Activated CD4-positive, alpha-beta memory T cell treated with anti-CD3 and anti-CD28 coated beads, Interleukin-2, amount 10 ng/mL, durations not matched to agents 7 days and 5 days (primary cell): ENCODE data around the gene PCNA. TPM values are rescaled to one million over a fixed set of nuclear protein-coding genes. Genes with fewer than 3 reads are reported as not detected.

Source experiments
- CTCF ChIA-PET: fragments of 350-600 bp; sonication (Branson Sonifier 250); formaldehyde crosslinking; loops from one replicate; lab custom pipeline; 2021; ENCODE audit warnings: antibody characterized with exemption, inconsistent platforms; lab: Charles Lee
- POLR2A ChIA-PET: fragments of 350-600 bp; sonication (Branson Sonifier 250); formaldehyde crosslinking; loops from one replicate; lab custom pipeline; 2021; ENCODE audit warnings: antibody characterized with exemption; lab: Charles Lee
- DNase-seq: peaks from one replicate; pipeline ENCODE4 v3.0.0-alpha.2; 2020
- H3K27ac Mint-ChIP-seq: one replicate; pipeline ENCODE4 v1.8.0; 2021; ENCODE audit warnings: mild to moderate bottlenecking, mixed read lengths
- H3K27me3 Mint-ChIP-seq: one replicate; pipeline ENCODE4 v1.8.0; 2021; ENCODE audit warnings: mixed read lengths
- H3K36me3 Mint-ChIP-seq: one replicate; pipeline ENCODE4 v1.8.0; 2021; ENCODE audit warnings: low read depth, mixed read lengths
- H3K4me1 Mint-ChIP-seq: one replicate; pipeline ENCODE4 v1.8.0; 2021; ENCODE audit warnings: mixed read lengths
- H3K4me3 Mint-ChIP-seq: one replicate; pipeline ENCODE4 v1.8.0; 2021; ENCODE audit warnings: mild to moderate bottlenecking, mixed read lengths
- H3K9me3 Mint-ChIP-seq: one replicate; pipeline ENCODE4 v1.8.0; 2021; ENCODE audit warnings: mixed read lengths
- total RNA-seq, 2 experiments: library from RNA; stranded (reverse); gene quantifications; one replicate each; pipeline ENCODE4 v1.2.3, GENCODE V29; 2021

Gene PCNA
- total RNA-seq, 2 experiments from 2014 or later, result 413 to 415 TPM

DNA sequence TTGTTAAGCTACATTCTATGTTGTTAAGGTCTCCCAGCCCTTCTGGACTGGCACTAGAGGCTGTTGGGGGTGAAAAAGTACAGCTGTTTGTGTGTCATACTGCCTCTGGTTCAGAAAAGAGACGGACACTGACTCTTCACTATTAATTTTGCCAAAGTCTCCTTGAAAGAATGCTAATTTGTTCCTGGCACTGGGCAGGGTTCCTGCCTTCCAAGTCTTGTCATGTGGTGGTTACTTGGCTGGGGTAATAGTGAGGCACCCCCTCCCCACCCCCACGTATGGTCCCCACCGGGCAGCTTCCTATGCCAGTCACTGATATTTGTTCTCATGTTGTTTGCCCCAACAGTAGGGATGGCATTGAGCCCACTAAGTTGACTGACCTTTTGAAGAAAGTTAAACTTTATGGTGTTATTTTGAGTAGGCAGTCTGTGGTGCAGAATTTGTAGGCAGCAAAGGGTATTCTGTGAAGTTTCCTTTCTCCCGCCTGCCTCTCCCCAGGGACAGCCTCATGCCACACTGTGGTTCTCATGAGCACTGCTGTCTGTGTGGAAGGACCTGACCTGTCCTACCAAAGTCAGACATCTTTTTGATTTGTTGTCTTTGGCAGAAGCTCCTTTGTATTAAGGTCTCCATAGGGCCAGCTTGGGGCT lies 15.7 kb upstream of the PCNA start:
- Mint-ChIP-seq H3K4me1 (peaks cover 21% of the 10 kb centered on the region), H3K36me3 (peaks cover 26% of the 10 kb centered on the region), H3K27ac (peak overlapping the region; percentile 18), H3K4me3 (no peak overlapping the region), H3K27me3 (no peaks in the 10 kb centered on the region), H3K9me3 (no peaks in the 10 kb centered on the region)
- ChIA-PET POLR2A (interaction anchor here (2.6 kb wide), 1 partner anchor 16 kb away, joined by 7 read pairs; the partner anchor contains the start of gene PCNA), CTCF (interaction anchor here (2.1 kb wide), 1 partner anchor 9 kb away, joined by 6 read pairs; the partner anchor contains the start of gene CDS2)
- no peak for DNase-seq

DNA sequence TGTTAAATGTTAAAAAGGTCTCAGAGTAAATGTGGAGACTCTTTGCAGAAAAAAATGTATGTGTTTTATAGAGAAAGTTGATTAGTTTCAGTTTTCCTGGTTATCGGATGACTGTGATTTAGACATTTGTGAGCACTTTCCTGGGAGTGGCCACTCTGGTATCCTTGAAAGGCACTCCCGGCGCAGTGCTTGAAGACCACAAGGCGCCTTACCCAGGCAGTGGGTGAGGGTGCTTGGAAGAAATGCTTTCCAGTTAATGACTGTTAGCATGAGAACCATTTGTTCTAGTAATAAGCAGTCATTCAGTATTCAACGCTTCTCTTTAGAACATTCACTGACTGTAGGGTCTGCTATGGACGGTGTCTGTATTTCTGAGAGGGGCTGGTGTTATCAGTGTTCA lies 14.2 kb upstream of the PCNA start:
- Mint-ChIP-seq H3K27me3 (no peaks in the 10 kb centered on the region), H3K4me3 (no peak overlapping the region), H3K4me1 (peaks cover 18% of the 10 kb centered on the region), H3K36me3 (peaks cover 25% of the 10 kb centered on the region), H3K9me3 (no peaks in the 10 kb centered on the region), H3K27ac (no peak overlapping the region)
- ChIA-PET CTCF (interaction anchor here (1.6 to 3.1 kb wide), 4 partner anchors 7 to 77 kb away, joined by 4 to 12 read pairs (median 6); partner anchors contain the start of genes CDS2 and PCNA), POLR2A (interaction anchor here (1.2 kb wide), 1 partner anchor 14 kb away, joined by 4 read pairs; the partner anchor contains the start of gene PCNA)
- no peak for DNase-seq

DNA sequence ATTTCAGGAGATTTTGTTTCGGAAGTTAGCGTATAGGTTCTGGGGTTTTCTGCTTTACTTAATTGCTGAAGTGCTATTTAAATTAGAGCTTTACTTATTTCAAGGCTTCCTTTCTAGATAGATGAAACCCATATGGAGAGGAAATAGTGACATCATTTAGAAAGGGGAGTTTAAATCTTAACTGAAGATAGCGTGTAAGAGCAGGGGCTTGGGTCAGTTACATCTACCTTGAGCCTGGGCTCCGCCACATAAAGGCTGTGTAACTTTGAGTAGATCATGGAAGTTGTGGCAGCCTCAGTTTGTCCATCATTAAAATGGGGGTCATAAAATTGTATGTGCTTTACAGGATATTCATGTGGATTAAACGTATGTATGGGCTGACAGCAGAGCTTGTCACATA lies 11.7 kb upstream of the PCNA start:
- POLR2A ChIA-PET, result interaction anchor here (1.4 to 2.0 kb wide), 2 partner anchors 12 to 15 kb away, joined by 4 to 9 read pairs; partner anchors contain the start of gene PCNA
- H3K36me3 Mint-ChIP-seq, result peaks cover 34% of the 10 kb centered on the region

DNA sequence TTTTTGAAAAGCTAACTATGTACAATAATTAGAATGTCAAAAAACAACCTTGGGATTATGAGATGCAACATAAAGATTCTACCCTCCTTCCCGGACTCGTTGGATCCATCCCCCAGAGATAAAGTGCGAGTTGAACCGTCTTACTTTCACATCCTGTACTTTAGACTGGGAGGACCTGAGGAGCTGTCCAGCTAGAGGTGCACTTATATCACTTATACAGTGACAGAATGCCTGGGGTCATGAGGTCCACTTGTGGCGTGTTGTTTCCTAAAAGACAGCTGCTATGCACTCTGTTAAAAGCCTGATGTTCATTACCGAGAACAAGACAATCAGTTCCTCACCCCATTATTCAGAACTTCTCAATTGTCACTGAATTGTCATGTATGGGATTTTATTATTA lies 9.1 kb upstream of the PCNA start:
- H3K4me3 Mint-ChIP-seq, result peak overlapping the region; percentile 97

More for the DNA sequence above, 11.7 kb upstream of the PCNA start:
- peaks cover 31% of the 10 kb centered on the region for H3K4me1 Mint-ChIP-seq
- no peaks in the 10 kb centered on the region for H3K9me3 Mint-ChIP-seq
- peak overlapping the region; percentile 22 for H3K27ac Mint-ChIP-seq
- DNase-seq, result no peak
- H3K27me3 Mint-ChIP-seq, result no peaks in the 10 kb centered on the region
- CTCF ChIA-PET, result interaction anchor here (1.5 to 3.1 kb wide), 2 partner anchors 60 to 91 kb away, joined by 6 to 12 read pairs; no protein-coding TSS in a partner anchor
- H3K4me3 Mint-ChIP-seq, result no peak overlapping the region

DNA sequence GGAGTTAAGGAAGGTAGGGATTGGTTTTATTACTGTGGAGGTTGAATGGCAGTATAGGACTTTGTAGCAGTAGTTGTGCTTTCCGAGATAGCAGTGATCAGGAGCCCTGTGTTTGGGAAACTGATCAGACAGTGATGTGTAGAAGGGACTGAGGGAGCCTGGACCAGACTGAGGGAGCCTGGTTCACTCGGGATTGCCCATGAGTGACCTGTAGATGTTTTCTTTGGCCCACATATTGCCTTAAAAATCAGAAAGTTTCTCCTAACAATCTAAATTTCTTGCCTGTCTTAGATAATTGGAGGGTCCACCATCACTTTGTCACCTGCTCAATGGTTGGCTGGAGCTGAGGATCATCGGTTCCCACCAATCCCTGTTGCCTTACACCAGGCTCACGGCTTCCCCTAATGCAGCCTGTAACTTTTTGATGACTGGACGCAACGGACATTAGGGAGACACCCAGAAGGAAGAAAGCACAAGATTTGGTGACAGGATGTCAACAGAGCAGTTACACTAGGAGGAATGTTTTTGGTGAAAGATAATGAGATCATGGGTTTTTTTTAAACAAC lies 8.2 kb upstream of the PCNA start:
- Mint-ChIP-seq H3K36me3 (peaks cover 23% of the 10 kb centered on the region), H3K9me3 (no peaks in the 10 kb centered on the region), H3K27ac (peak overlapping the region; percentile 92), H3K27me3 (no peaks in the 10 kb centered on the region), H3K4me1 (peaks cover 45% of the 10 kb centered on the region), H3K4me3 (peak overlapping the region; percentile 97)
- CTCF ChIA-PET, result interaction anchor here (1.5 to 5.2 kb wide), 6 partner anchors 17 to 95 kb away, joined by 4 to 141 read pairs (median 14); no protein-coding TSS in a partner anchor
- POLR2A ChIA-PET, result interaction anchor here (1.2 to 5.0 kb wide), 6 partner anchors 46 to 316 kb away, joined by 3 to 53 read pairs (median 8); no protein-coding TSS in a partner anchor
- DNase-seq, result no peak

More for the DNA sequence above, 9.1 kb upstream of the PCNA start:
- Mint-ChIP-seq H3K9me3 (no peaks in the 10 kb centered on the region), H3K27ac (peak overlapping the region; percentile 92), H3K36me3 (peaks cover 23% of the 10 kb centered on the region), H3K4me1 (peaks cover 46% of the 10 kb centered on the region), H3K27me3 (no peaks in the 10 kb centered on the region)
- POLR2A ChIA-PET, result interaction anchor here (1.2 to 5.0 kb wide), 2 partner anchors 63 to 130 kb away, joined by 3 to 53 read pairs; no protein-coding TSS in a partner anchor
- CTCF ChIA-PET, result interaction anchor here (0.8 to 5.2 kb wide), 5 partner anchors 11 to 94 kb away, joined by 3 to 141 read pairs (median 3); no protein-coding TSS in a partner anchor
- no peak for DNase-seq

DNA sequence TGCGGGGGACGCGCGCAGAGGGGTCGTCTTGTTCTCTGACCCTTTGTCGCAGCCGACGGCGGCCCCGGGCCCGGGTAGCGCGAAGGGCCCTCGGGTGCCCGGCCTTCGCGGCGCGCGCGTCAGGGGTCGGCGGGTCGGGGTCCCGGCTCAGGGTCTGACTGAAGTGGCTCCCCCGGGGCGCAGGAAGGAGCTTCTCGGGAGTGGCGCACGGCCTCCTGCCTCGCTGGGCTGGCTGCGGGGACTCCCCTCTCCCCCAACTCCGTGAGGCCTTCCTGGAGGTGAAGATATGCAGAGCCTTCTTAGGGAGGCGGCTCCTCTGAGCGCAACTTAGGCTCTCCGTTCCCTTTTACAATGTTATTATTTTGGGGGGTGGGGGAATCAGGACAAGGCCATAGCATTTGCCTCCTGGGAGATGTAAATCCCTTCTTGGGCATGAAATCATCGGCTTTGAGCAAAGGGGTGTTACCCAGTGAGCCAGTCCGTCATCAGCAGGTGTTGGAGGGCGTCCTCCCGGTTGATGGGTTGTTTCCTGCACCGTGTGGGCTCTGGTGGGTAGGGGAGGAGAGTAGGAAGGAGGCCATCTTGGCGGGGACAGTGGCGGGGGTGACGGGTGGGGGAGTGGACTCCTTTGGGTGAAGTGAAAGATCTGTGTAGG lies 7.6 kb upstream of the PCNA start:
- H3K27me3 Mint-ChIP-seq, result no peaks in the 10 kb centered on the region
- H3K4me3 Mint-ChIP-seq, result peak overlapping the region; percentile 97
- DNase-seq, result peak; percentile 81
- H3K36me3 Mint-ChIP-seq, result peaks cover 23% of the 10 kb centered on the region
- H3K9me3 Mint-ChIP-seq, result no peaks in the 10 kb centered on the region
- H3K4me1 Mint-ChIP-seq, result peaks cover 51% of the 10 kb centered on the region
- POLR2A ChIA-PET, result interaction anchor here (0.9 to 5.0 kb wide), 13 partner anchors 30 to 316 kb away, joined by 3 to 53 read pairs (median 4); no protein-coding TSS in a partner anchor
- CTCF ChIA-PET, result interaction anchor here (0.7 to 5.2 kb wide), 24 partner anchors 8 to 392 kb away, joined by 3 to 141 read pairs (median 6); no protein-coding TSS in a partner anchor
- peak overlapping the region; percentile 92 for H3K27ac Mint-ChIP-seq

DNA sequence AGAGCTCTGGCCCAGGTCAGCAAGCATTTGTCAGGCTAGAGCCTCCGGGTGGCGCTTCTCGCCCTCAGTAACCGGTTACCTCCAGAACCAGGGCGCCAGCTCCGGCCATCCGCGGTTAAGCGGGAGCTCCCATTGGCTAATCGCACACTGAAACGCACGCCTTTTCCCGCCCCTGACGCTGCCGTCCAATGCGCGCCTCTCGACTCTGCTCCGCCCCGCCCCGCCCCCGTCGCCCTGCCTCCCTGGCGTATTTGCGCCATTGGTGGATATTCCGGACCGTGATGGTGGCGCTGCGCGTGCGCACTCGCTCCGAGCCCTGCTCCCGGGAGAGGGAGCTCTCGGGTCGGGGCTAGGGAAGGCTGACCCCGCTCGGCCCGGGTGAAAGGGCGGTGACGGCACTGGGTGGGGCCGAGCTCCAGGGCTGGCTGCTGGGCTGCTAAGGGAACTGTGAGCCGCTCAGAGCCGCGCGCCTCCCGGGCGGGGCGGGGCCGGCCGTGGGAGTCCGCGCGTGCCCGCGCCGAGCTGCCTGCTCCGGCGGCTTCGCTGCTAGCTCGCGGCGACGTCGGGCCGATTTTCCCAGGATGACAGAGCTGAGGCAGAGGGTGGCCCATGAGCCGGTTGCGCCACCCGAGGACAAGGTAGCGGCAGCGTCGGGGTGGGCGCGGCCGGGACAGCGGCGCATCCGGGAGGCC lies 6.9 kb upstream of the PCNA start, which contains the start of gene CDS2:
Gene CDS2, plus strand, starts transcription at position 497 of the 692 bp plus-strand sequence. Its CDS starts 85 bp downstream, at position 582.
- H3K27ac Mint-ChIP-seq, result peak within 1 kb of the TSS; percentile 92
- ChIA-PET POLR2A (interaction anchor here (0.6 to 5.0 kb wide), 16 partner anchors 26 to 315 kb away, joined by 3 to 53 read pairs (median 4); no protein-coding TSS in a partner anchor), CTCF (interaction anchor here (0.5 to 5.2 kb wide), 36 partner anchors 9 to 391 kb away, joined by 3 to 141 read pairs (median 5); no protein-coding TSS in a partner anchor)
- H3K4me1 Mint-ChIP-seq, result peaks cover 56% of the 10 kb centered on the region
- peak within 1 kb of the TSS; percentile 97 for H3K4me3 Mint-ChIP-seq
- H3K9me3 Mint-ChIP-seq, result no peaks in the 10 kb centered on the region
- peaks cover 23% of the 10 kb centered on the region for H3K36me3 Mint-ChIP-seq
- H3K27me3 Mint-ChIP-seq, result no peaks in the 10 kb centered on the region
- peak; percentile 100 for DNase-seq

DNA sequence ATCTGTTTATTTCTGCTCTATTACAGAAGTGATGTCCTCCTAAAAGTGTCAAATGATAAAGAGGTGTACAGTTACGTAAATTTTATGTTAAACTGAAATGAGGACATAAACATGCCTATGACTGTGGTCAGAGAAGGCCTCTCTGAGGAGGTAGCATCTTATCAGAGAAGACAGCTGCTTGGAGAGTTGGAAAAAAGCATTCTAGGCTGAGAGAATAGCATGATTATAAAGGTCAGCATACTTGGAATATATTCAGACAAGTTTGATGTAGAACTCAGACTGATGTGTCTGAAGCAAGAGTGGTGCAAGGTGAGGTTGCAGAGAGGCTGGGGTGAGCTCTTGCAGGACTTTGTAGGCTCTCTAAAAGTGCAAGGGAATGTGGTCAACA lies 3.1 kb upstream of the PCNA start:
- no peak overlapping the region for H3K27ac Mint-ChIP-seq
- H3K36me3 Mint-ChIP-seq, result peaks cover 19% of the 10 kb centered on the region
- CTCF ChIA-PET, result interaction anchor here (0.9 kb wide), 1 partner anchor 69 kb away, joined by 3 read pairs; no protein-coding TSS in a partner anchor
- no peak overlapping the region for H3K4me3 Mint-ChIP-seq
- POLR2A ChIA-PET, result interaction anchor here (0.6 kb wide), 1 partner anchor 135 kb away, joined by 3 read pairs; no protein-coding TSS in a partner anchor
- DNase-seq, result no peak
- no peaks in the 10 kb centered on the region for H3K27me3 Mint-ChIP-seq
- peaks cover 59% of the 10 kb centered on the region for H3K4me1 Mint-ChIP-seq
- no peaks in the 10 kb centered on the region for H3K9me3 Mint-ChIP-seq

DNA sequence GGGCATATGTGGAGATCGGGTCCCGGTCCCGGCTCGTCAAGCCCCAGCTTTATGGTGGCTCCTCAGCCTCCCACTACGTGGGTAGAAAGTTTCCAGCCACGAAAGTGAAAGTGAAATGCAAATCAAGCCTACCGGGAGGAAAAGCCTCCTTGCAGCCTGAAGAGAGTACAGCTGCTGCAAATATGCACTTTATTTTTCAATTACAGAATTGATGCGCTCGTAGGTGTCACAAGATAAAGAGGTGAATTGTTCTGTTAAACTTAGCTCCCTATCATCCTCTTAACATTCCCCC lies 373 bp upstream of the PCNA start:
- CTCF ChIA-PET, result interaction anchor here (0.7 to 2.5 kb wide), 5 partner anchors 14 to 306 kb away, joined by 3 to 12 read pairs (median 4); no protein-coding TSS in a partner anchor
- POLR2A ChIA-PET, result interaction anchor here (0.6 to 3.9 kb wide), 19 partner anchors 9 to 831 kb away, joined by 3 to 36 read pairs (median 7); partner anchors contain the start of gene SLC23A2
- DNase-seq, result no peak
- H3K4me1 Mint-ChIP-seq, result peaks cover 69% of the 10 kb centered on the region
- peak overlapping the region; percentile 90 for H3K27ac Mint-ChIP-seq
- peaks cover 41% of the 10 kb centered on the region for H3K36me3 Mint-ChIP-seq
- H3K9me3 Mint-ChIP-seq, result no peaks in the 10 kb centered on the region
- peak overlapping the region; percentile 86 for H3K4me3 Mint-ChIP-seq
- no peaks in the 10 kb centered on the region for H3K27me3 Mint-ChIP-seq

DNA sequence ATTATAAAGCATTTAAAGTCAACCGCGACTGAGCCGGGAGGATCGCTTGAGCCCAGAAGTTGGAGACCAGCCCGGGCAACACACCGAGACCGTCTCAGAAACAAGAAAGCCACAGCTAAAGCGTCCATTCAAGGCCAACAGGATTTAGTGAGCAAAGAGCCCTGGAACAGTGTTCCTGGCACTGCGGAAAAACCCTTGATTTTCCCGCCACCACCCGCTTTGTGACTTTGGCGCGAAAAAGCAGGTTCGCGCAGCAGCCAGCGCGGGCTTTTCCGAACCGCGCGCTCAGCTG lies 669 bp downstream of the PCNA start:
- Mint-ChIP-seq H3K27me3 (no peaks in the 10 kb centered on the region), H3K4me3 (peak overlapping the region; percentile 86), H3K27ac (peak overlapping the region; percentile 90), H3K4me1 (peaks cover 72% of the 10 kb centered on the region), H3K36me3 (peaks cover 51% of the 10 kb centered on the region), H3K9me3 (no peaks in the 10 kb centered on the region)
- CTCF ChIA-PET, result interaction anchor here (1.7 to 2.5 kb wide), 2 partner anchors 18 to 73 kb away, joined by 8 to 12 read pairs; no protein-coding TSS in a partner anchor
- POLR2A ChIA-PET, result interaction anchor here (0.7 to 3.9 kb wide), 19 partner anchors 8 to 832 kb away, joined by 3 to 36 read pairs (median 7); partner anchors contain the start of gene SLC23A2
- no peak for DNase-seq
